MM.1S (cell line): ENCODE data around the gene RPAP3.

Experiments used
- DNase-seq: peaks from one replicate; pipeline ENCODE4 v3.0.0-alpha.2; 2015
- H2AFZ ChIP-seq: fragments of 300-600 bp; sonication (generic); 2 replicates; pipeline ENCODE4 v1.6.0; 2016; ENCODE audit warnings: antibody characterized with exemption, low read length
- H3F3A ChIP-seq: fragments of 300-600 bp; sonication (generic); 2 replicates; pipeline ENCODE4 v1.6.1; 2016; ENCODE audit warnings: mild to moderate bottlenecking, antibody characterized with exemption, low read length, moderate library complexity, mixed read lengths; ENCODE audit not compliant: insufficient read depth
- H3K27ac ChIP-seq: fragments of 300-600 bp; sonication (generic); 2 replicates; pipeline ENCODE4 v1.5.1; 2016; ENCODE audit warnings: mild to moderate bottlenecking, low read length
- H3K27me3 ChIP-seq: fragments of 300-600 bp; sonication (generic); replicated peaks from 2 replicates; pipeline ENCODE4 v1.6.0; 2016; ENCODE audit warnings: low read length; ENCODE audit not compliant: insufficient read depth
- H3K36me3 ChIP-seq: fragments of 300-600 bp; sonication (generic); replicated peaks from 2 replicates; pipeline ENCODE4 v1.6.1; 2016; ENCODE audit warnings: mild to moderate bottlenecking, low read length, mixed read lengths; ENCODE audit not compliant: insufficient read depth
- H3K4me1 ChIP-seq: fragments of 300-600 bp; sonication (generic); 2 replicates; pipeline ENCODE4 v1.6.1; 2016; ENCODE audit warnings: low read length, mixed read lengths
- H3K4me2 ChIP-seq: fragments of 300-600 bp; sonication (generic); 2 replicates; pipeline ENCODE4 v1.6.0; 2016; ENCODE audit warnings: low read depth, low read length
- H3K4me3 ChIP-seq: fragments of 300-600 bp; sonication (generic); 2 replicates; pipeline ENCODE4 v1.5.1; 2016; ENCODE audit warnings: low read length, mixed read lengths
- H3K79me2 ChIP-seq: fragments of 300-600 bp; sonication (generic); 2 replicates; pipeline ENCODE4 v1.6.1; 2016; ENCODE audit warnings: mixed run types, low read length, mixed read lengths
- H3K9ac ChIP-seq: fragments of 300-600 bp; sonication (generic); 2 replicates; pipeline ENCODE4 v1.6.1; 2016; ENCODE audit warnings: low read length, mixed read lengths
- H3K9me2 ChIP-seq: fragments of 300-600 bp; sonication (generic); replicated peaks from 2 replicates; pipeline ENCODE4 v1.6.1; 2016; ENCODE audit warnings: mild to moderate bottlenecking, low read length, mixed read lengths; ENCODE audit not compliant: insufficient read depth
- H3K9me3 ChIP-seq: fragments of 300-600 bp; sonication (generic); replicated peaks from 2 replicates; pipeline ENCODE4 v1.6.1; 2016; ENCODE audit warnings: mild to moderate bottlenecking, low read length, mixed read lengths; ENCODE audit not compliant: insufficient read depth
- H4K20me1 ChIP-seq: fragments of 300-600 bp; sonication (generic); 2 replicates; pipeline ENCODE4 v1.6.1; 2016; ENCODE audit warnings: mild to moderate bottlenecking, low read length, moderate library complexity, mixed read lengths; ENCODE audit not compliant: insufficient read depth
- CTCF ChIP-seq: fragments of 300-600 bp; sonication (generic); IDR thresholded peaks from 2 replicates; pipeline ENCODE4 v1.5.1; 2016; ENCODE audit warnings: antibody characterized with exemption, low read length, mixed read lengths
- EZH2 ChIP-seq: fragments of 300-600 bp; sonication (generic); optimal IDR thresholded peaks from 2 replicates; pipeline ENCODE3; 2017; ENCODE audit warnings: low read depth, mild to moderate bottlenecking, antibody characterized with exemption, low read length, mixed read lengths
- EZH2phosphoT487 ChIP-seq: fragments of 300-600 bp; sonication (generic); IDR thresholded peaks from 2 replicates; pipeline ENCODE4 v1.6.1; 2018; ENCODE audit warnings: antibody characterized with exemption, low read length

Gene RPAP3

GRCh38 chr12:47740606-47741339, 34.9 kb upstream of the RPAP3 start:
- Histone ChIP-seq H3K4me3 (no peak overlapping the region), H3K9me2 (no peaks in the 10 kb centered on the region), H3K27me3 (no peaks in the 10 kb centered on the region), H3K4me1 (peaks cover 14% of the 10 kb centered on the region), H3K9me3 (no peaks in the 10 kb centered on the region), H3F3A (peaks cover 5% of the 10 kb centered on the region; the same call in 1 of the 2 replicates), H2AFZ (peak overlapping the region; percentile 44), H3K27ac (peak overlapping the region; percentile 32; the same call in 1 of the 2 replicates), H3K4me2 (peak overlapping the region; percentile 23; the same call in 1 of the 2 replicates), H3K9ac (no peak overlapping the region), H4K20me1 (no peaks in the 10 kb centered on the region), H3K79me2 (no peaks in the 10 kb centered on the region), H3K36me3 (no peaks in the 10 kb centered on the region)
- DNase-seq = no peak
- TF ChIP-seq CTCF (no peak), EZH2phosphoT487 (no peak), EZH2 (no peak)

- Histone ChIP-seq H3K79me2 (no peaks in the 10 kb centered on the region), H3K9me2 (no peaks in the 10 kb centered on the region), H3K27me3 (no peaks in the 10 kb centered on the region), H3K9ac (no peak overlapping the region), H4K20me1 (no peaks in the 10 kb centered on the region), H3K36me3 (no peaks in the 10 kb centered on the region), H2AFZ (no peak overlapping the region), H3K4me1 (peaks cover 14% of the 10 kb centered on the region), H3F3A (peaks cover 5% of the 10 kb centered on the region; the same call in 1 of the 2 replicates), H3K4me3 (no peak overlapping the region), H3K4me2 (no peak overlapping the region), H3K27ac (no peak overlapping the region), H3K9me3 (no peaks in the 10 kb centered on the region)
- TF ChIP-seq EZH2 (no peak), EZH2phosphoT487 (no peak), CTCF (no peak)
- no peak for DNase-seq
Observed at GRCh38 chr12:47739979-47740378, 34.1 kb upstream of the RPAP3 start.

GRCh38 chr12:47739297-47739696, 33.5 kb upstream of the RPAP3 start:
- no peak overlapping the region for H3K27ac ChIP-seq
- H3K4me3 ChIP-seq = no peak overlapping the region
- H3K9ac ChIP-seq = no peak overlapping the region
- H4K20me1 ChIP-seq = no peaks in the 10 kb centered on the region
- no peaks in the 10 kb centered on the region for H3K9me3 ChIP-seq
- peaks cover 5% of the 10 kb centered on the region; the same call in 1 of the 2 replicates for H3F3A ChIP-seq
- no peaks in the 10 kb centered on the region for H3K36me3 ChIP-seq
- no peak for DNase-seq
- H2AFZ ChIP-seq = no peak overlapping the region
- H3K4me2 ChIP-seq = no peak overlapping the region
- H3K79me2 ChIP-seq = no peaks in the 10 kb centered on the region
- TF ChIP-seq CTCF = no peak
- no peak for TF ChIP-seq EZH2
- TF ChIP-seq EZH2phosphoT487 = no peak
- no peaks in the 10 kb centered on the region for H3K9me2 ChIP-seq
- H3K27me3 ChIP-seq = no peaks in the 10 kb centered on the region
- H3K4me1 ChIP-seq = peaks cover 14% of the 10 kb centered on the region
